Stimulated activated naive CD8-positive, alpha-beta T cell treated with anti-CD3 and anti-CD28 coated beads, Interleukin-15, Interleukin-2, amounts not matched to agents 100 ng/mL and 50 ng/mL, for 24 hours (primary cell): ENCODE measurements around the gene SEZ6.

Experiments used
- H3K27ac Mint-ChIP-seq: one replicate; pipeline ENCODE4 v1.8.0; 2021; ENCODE audit warnings: mild to moderate bottlenecking, mixed read lengths
- H3K27me3 Mint-ChIP-seq: one replicate; pipeline ENCODE4 v1.8.0; 2021; ENCODE audit warnings: mixed read lengths
- H3K36me3 Mint-ChIP-seq: one replicate; pipeline ENCODE4 v1.8.0; 2021; ENCODE audit warnings: low read depth, mixed read lengths
- H3K4me1 Mint-ChIP-seq: one replicate; pipeline ENCODE4 v1.8.0; 2021; ENCODE audit warnings: low read depth, mixed read lengths
- H3K4me3 Mint-ChIP-seq: one replicate; pipeline ENCODE4 v1.8.0; 2021; ENCODE audit warnings: mild to moderate bottlenecking, mixed read lengths
- H3K9me3 Mint-ChIP-seq: one replicate; pipeline ENCODE4 v1.8.0; 2021; ENCODE audit warnings: mixed read lengths

The SEZ6 gene

GRCh38 chr17:29005936-29006511 is at the start of gene SEZ6:
Gene SEZ6, minus strand, starts transcription at chr17:29006033. Its CDS starts 164 bp downstream, at chr17:29005869.
- Mint-ChIP-seq H3K4me3 (no peak within 1 kb of the TSS), H3K4me1 (no peaks in the 10 kb centered on the region), H3K27me3 (peaks cover 55% of the 10 kb centered on the region), H3K36me3 (no peaks in the 10 kb centered on the region), H3K9me3 (no peaks in the 10 kb centered on the region), H3K27ac (no peak within 1 kb of the TSS)

GRCh38 chr17:29054835-29055234 is 49.0 kb upstream of the SEZ6 start:
- H3K4me3 Mint-ChIP-seq: no peak overlapping the region
- H3K36me3 Mint-ChIP-seq: no peaks in the 10 kb centered on the region
- H3K27me3 Mint-ChIP-seq: no peaks in the 10 kb centered on the region

GRCh38 chr17:29051731-29052130 is 45.9 kb upstream of the SEZ6 start:
- no peak overlapping the region for H3K4me3 Mint-ChIP-seq
- H3K9me3 Mint-ChIP-seq: no peaks in the 10 kb centered on the region
- H3K27ac Mint-ChIP-seq: no peak overlapping the region
- H3K36me3 Mint-ChIP-seq: no peaks in the 10 kb centered on the region
- peaks cover 5% of the 10 kb centered on the region for H3K4me1 Mint-ChIP-seq
- no peaks in the 10 kb centered on the region for H3K27me3 Mint-ChIP-seq

More at GRCh38 chr17:29054835-29055234, 49.0 kb upstream of the SEZ6 start:
- H3K4me1 Mint-ChIP-seq: peaks cover 4% of the 10 kb centered on the region
- no peak overlapping the region for H3K27ac Mint-ChIP-seq
- H3K9me3 Mint-ChIP-seq: no peaks in the 10 kb centered on the region

- Mint-ChIP-seq H3K27ac (no peak overlapping the region), H3K27me3 (no peaks in the 10 kb centered on the region), H3K4me1 (peaks cover 5% of the 10 kb centered on the region), H3K4me3 (no peak overlapping the region), H3K9me3 (no peaks in the 10 kb centered on the region), H3K36me3 (no peaks in the 10 kb centered on the region)
These were observed 45.4 kb upstream of the SEZ6 start for GRCh38 chr17:29051194-29051593.

GRCh38 chr17:29050176-29050575 is 44.3 kb upstream of the SEZ6 start:
- Mint-ChIP-seq H3K4me1 (peaks cover 10% of the 10 kb centered on the region), H3K9me3 (no peaks in the 10 kb centered on the region), H3K4me3 (no peak overlapping the region), H3K36me3 (no peaks in the 10 kb centered on the region), H3K27ac (no peak overlapping the region), H3K27me3 (peaks cover 3% of the 10 kb centered on the region)

GRCh38 chr17:29049541-29050145 is 43.8 kb upstream of the SEZ6 start:
- Mint-ChIP-seq H3K36me3 (no peaks in the 10 kb centered on the region), H3K27me3 (peaks cover 3% of the 10 kb centered on the region), H3K9me3 (no peaks in the 10 kb centered on the region), H3K4me3 (no peak overlapping the region), H3K27ac (no peak overlapping the region), H3K4me1 (peaks cover 10% of the 10 kb centered on the region)

- peaks cover 3% of the 10 kb centered on the region for H3K27me3 Mint-ChIP-seq
These were observed 42.9 kb upstream of the SEZ6 start for GRCh38 chr17:29048440-29049368.

GRCh38 chr17:29046473-29046839 is 40.6 kb upstream of the SEZ6 start:
- Mint-ChIP-seq H3K4me1 (peaks cover 21% of the 10 kb centered on the region), H3K27ac (no peak overlapping the region), H3K4me3 (no peak overlapping the region), H3K27me3 (peaks cover 3% of the 10 kb centered on the region), H3K9me3 (no peaks in the 10 kb centered on the region), H3K36me3 (no peaks in the 10 kb centered on the region)

More at GRCh38 chr17:29048440-29049368, 42.9 kb upstream of the SEZ6 start:
- H3K4me3 Mint-ChIP-seq: no peak overlapping the region
- H3K36me3 Mint-ChIP-seq: no peaks in the 10 kb centered on the region
- no peak overlapping the region for H3K27ac Mint-ChIP-seq
- H3K4me1 Mint-ChIP-seq: peaks cover 10% of the 10 kb centered on the region
- H3K9me3 Mint-ChIP-seq: no peaks in the 10 kb centered on the region

GRCh38 chr17:29045734-29046472 is 40.1 kb upstream of the SEZ6 start:
- Mint-ChIP-seq H3K27me3 (peaks cover 3% of the 10 kb centered on the region), H3K27ac (peak overlapping the region; percentile 49), H3K4me1 (peaks cover 21% of the 10 kb centered on the region), H3K4me3 (no peak overlapping the region), H3K36me3 (no peaks in the 10 kb centered on the region), H3K9me3 (no peaks in the 10 kb centered on the region)

GRCh38 chr17:29045026-29045425 is 39.2 kb upstream of the SEZ6 start:
- Mint-ChIP-seq H3K27me3 (peaks cover 3% of the 10 kb centered on the region), H3K4me3 (no peak overlapping the region)

GRCh38 chr17:29043539-29044145 is 37.8 kb upstream of the SEZ6 start:
- Mint-ChIP-seq H3K36me3 (no peaks in the 10 kb centered on the region), H3K9me3 (no peaks in the 10 kb centered on the region), H3K27me3 (peaks cover 3% of the 10 kb centered on the region), H3K27ac (no peak overlapping the region), H3K4me1 (peaks cover 21% of the 10 kb centered on the region), H3K4me3 (no peak overlapping the region)

More at GRCh38 chr17:29045026-29045425, 39.2 kb upstream of the SEZ6 start:
- no peak overlapping the region for H3K27ac Mint-ChIP-seq
- H3K36me3 Mint-ChIP-seq: no peaks in the 10 kb centered on the region
- peaks cover 21% of the 10 kb centered on the region for H3K4me1 Mint-ChIP-seq
- no peaks in the 10 kb centered on the region for H3K9me3 Mint-ChIP-seq

- no peaks in the 10 kb centered on the region for H3K9me3 Mint-ChIP-seq
- no peak within 1 kb of the TSS for H3K4me3 Mint-ChIP-seq
- peaks cover 3% of the 10 kb centered on the region for H3K27me3 Mint-ChIP-seq
- no peaks in the 10 kb centered on the region for H3K36me3 Mint-ChIP-seq
- no peak within 1 kb of the TSS for H3K27ac Mint-ChIP-seq
- peaks cover 16% of the 10 kb centered on the region for H3K4me1 Mint-ChIP-seq
These were observed 37.1 kb upstream of the SEZ6 start, which contains the start of gene PIPOX for GRCh38 chr17:29042679-29043538. Gene PIPOX, plus strand, starts transcription at chr17:29043141. Its CDS starts 85 bp downstream, at chr17:29043226.

- H3K27me3 Mint-ChIP-seq: peaks cover 3% of the 10 kb centered on the region
- H3K36me3 Mint-ChIP-seq: no peaks in the 10 kb centered on the region
- H3K4me3 Mint-ChIP-seq: no peak overlapping the region
These were observed 36.3 kb upstream of the SEZ6 start for GRCh38 chr17:29042026-29042678.

More at GRCh38 chr17:29042026-29042678, 36.3 kb upstream of the SEZ6 start:
- Mint-ChIP-seq H3K4me1 (peaks cover 16% of the 10 kb centered on the region), H3K9me3 (no peaks in the 10 kb centered on the region), H3K27ac (no peak overlapping the region)
